GM19043 (cell line): ENCODE data around the gene TRIM29.

Experiments
- ATAC-seq: cut with Tn5 transposase; IDR thresholded peaks from one replicate; pipeline ENCODE4 v1.9.1; 2021; ENCODE audit warnings: low read depth; ENCODE audit not compliant: unreplicated experiment

Gene TRIM29

DNA sequence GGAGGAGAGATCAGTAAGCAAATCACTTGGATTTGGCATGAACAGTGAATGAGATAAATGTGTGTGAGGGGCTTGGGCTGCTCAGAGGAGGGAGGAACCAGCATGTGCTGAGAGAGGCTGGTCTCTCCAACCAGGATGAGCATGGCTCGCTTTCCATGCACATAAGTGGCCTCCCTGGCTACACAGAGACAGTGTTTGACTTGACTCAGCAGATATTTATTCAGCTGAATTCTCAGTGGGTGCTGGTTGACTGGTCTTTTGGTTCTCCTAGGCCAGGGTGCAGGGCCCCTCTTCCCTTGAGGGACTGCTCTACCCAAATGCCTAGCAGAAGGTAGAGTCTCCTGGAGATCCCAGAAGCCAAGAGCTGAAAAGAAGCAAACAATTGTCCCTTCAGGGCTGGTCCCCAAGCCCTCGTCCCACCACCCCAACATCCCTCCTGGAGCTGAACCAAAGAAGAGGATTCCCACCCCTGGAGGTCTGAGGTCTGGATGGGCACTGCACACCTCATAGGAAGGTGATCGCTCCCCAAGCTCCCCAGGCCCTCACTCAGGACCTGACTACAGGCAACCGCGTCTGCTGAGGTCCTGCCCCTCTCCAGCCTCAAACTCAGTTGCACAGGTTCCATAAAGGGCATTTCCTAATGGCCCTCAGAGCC lies 3.3 kb upstream of the TRIM29 start:
- ATAC-seq: no peak

DNA sequence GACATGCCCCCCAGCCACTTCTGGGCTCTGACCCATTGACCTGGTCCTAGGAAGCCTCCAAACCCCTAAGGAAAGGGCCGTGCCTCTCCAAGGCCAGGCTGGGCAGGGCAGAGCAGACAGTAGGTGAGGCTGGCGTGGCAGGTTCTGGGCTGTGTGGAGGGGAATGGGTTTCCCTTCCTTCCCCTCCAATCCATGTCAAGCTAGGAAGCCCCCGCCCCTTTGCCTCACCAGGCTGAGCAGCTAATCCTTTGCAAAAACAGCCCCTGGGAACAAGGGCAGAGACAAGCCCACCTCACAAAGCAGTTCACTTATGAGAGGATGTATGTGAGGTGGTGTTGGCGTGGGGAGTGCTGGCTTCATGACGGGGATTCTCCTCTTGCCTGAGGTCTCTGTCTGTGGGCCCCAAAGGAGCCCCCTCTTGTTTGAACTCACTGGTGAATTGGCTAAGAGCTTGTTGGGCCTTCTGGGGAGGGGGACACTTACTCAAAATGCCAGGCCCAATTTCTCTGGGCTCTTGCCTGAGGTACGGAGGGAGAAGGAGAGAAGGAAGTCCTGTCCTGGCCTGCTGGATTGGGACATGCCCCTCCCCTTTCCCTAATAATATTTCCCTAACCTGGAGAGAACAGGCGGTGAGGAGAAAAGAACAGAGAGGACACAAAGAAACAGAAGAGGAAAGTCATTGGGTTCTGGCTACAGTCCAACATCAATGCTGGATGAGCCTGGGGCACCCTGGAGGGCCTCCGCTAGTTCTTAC lies 1.6 kb upstream of the TRIM29 start:
- no peak for ATAC-seq

DNA sequence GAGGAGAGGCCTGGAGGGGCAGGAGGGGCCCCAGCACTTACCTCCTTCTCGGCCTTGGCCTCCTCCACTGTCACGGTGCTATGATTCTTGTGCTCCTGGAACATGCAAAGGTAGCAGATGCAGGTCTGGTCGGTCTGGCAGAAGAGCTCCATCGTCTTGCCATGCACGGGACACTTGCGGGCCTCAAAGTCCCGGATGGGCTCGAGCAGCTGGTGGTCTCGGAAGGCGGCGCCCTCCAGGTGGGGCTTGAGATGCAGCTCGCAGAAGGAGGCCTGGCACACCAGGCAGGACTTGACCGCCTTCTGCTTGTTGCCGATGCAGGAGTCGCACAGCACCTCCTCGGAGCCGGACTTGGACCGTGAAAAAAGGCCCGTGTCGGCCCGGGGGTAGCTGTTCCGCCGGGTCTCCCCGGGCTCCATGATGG lies 714 bp downstream of the TRIM29 start:
- no peak for ATAC-seq

DNA sequence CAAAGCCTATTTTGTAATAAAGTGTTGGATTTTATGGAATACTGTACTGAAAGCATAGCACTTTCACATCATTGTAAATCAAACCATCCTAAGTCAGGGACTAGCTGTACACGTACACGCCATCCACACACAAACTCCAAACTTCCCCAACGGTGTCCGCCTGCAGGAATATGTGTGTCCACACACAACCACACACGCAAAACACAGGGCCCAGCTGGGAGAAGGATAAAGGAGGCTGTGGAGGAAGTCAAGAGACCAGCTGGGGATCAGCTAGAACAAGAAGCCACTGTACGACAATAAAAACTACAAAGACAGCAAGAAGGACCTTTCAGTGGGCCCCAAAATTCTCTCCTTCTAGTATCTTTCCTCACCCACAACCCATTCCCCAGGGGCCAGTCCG lies 1.6 kb downstream of the TRIM29 start:
- ATAC-seq: no peak

DNA sequence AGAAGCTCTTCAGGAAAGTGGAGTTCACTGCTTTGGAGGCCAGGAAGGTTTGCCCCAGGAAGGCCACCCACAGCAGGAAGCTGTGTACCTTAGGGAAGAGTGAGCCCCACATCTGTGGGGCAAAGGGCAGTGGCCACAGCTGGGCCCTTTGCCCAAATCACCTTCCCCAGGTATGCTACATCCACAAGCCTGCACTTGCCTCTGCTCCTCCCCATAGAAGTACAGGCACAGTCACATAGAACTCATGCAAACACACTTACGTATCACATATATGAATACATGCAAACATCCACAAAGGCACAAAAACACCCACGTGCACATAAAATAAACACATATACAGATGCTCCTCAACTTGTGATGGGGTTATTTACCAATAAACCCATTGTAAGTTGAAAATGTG lies 2.1 kb downstream of the TRIM29 start:
- no peak for ATAC-seq

DNA sequence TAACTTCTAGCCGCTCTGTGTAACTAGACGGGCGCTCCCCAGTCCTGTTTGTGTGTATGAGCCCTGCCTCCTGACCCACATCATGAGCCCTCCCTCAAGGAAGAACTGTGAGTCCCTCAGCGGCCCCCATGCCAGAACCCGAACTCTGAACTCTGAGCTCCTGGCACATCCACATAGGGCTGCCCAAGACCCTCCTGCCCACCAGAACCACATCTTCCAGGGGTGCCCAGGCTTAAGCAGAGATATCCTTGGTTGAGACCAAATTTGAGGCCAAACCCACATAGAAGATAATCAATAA lies 3.0 kb downstream of the TRIM29 start:
- ATAC-seq: no peak

DNA sequence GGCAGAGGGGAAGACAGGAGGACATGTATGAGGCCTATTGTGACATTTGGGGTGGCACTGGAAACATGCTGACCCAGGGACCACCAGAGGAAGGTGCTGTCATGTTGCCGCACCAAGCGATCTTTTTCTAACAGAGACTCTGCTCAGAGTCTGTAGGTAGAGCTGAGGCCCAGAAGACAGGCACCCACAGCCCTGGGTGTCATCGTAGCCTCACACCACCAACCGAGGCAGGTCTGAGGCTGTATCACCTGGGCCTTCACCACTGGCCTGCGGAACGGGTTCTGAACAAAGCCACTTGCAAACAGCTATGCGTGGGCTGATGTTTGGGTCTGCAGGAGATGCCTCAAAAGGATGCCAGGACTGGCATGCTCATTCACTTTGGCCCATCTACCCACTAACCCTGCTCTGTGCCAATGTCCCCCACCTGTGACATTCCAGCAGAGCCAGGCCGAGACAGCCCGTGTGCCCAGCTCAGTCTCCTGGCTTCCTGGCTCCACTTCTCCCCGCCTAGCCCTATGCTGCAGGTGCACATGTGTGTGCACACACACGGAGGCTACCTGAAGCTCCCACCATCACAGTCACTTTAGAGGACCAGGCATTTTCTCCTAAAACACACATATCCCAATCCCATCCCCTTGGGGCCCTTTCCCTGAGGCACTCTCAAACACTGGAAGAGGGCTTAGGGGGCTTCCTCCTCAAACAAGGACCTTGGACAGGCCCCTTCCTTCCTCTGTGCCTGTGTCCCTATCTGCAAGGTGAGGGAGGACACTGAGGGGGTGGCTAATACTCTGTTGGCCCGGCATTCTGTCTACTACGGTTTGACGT lies 3.6 kb downstream of the TRIM29 start:
- ATAC-seq: no peak

DNA sequence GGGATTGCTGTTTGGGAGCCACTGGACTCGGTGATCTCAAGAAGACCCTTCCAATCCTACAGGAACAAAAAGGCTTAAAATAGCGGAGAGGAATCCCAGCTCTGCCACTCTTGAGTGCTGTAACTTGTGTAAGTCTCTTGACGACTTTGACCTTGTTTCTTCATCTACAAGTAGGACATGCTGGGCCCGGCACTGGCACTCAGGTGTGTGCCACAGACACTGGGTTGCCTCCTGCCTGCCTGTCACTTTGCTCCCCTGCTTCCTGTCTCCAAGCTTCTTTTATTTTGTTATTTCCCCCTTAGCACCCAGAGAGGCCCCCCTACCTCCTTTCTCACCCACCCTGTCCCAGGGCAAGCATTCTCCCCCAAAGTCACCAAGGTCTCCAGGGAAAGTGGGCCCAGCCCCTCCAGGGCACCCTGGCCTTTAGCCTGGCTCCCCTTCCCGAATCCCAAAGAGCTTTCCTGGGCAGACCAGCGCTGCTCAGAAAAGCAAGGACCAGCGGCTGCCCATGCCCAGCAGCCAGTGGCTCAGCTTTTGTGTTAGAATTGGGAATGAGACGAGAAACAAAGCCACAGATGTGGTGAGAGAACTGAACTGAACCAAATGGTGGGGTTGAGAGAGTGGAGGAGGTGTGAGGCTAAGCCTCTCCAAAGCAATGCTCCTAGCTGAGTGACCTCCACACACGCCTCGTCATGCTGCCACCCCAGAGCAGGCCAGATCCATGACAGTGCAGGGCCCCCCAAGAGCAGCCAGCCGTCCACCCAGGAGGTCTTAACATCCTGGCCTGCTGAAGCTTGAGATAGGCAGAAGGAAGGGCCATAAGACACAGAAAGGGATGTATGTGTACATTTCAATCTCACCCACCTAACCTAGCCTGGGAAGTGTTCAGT lies 4.5 kb downstream of the TRIM29 start:
- ATAC-seq: no peak

DNA sequence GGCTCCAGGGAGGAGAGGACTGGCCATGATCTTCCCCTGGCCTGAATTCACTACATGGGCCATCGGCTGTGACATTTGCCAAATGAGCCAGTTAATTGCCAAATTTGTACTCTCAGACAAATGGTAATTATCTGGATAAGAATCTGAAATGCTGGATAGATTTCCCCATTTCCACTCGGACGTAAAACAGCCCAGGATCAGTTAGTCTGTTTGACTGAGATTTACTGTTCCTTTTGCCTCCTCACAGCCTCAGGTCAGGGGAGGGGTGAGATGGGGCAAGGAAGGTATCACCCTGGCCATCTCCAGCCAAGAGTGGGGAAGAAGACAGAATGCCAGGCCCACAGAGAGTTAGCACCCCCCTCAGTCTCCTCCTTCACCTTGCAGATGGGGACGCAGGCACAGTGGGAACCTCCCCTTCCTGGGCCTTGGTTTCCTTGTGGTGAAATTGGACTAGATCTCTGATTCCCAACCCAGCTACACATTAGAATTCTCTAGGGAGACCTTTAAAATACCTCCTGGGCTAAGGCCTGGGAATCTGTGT lies 5.2 kb downstream of the TRIM29 start:
- ATAC-seq: no peak

DNA sequence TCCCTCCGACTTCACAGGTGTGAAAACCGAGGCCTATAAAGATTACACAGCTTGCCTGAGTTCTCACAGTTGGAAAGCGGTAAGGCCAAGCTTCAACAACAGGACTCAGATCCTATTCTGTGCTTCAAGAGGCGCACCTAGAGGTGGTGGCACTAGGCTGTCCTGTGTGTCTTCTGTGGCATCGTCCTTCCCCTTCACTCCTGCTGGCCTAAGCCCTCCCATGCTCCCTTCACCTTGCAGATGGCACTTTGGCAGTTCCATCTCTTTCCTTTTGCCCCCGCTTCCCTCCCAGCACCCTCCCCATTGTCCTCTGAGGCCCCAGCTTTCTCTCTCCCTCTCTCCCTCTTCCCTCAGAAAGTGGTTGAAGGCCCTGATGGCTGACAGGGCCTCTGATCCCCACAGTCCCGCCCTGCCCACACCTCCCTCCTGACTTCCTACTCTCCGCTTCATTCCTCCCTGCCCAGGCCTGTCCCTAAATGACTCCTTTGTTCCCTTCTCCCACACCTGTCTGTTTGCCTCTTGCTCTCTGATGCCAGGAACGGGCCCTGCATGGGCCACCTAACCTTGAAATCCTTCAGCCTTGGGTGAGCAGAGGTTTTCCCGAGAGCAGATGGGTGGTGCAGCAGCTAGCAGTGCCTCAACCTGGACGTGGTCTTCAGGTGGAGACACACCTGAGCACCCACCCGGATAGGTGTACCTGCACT lies 5.8 kb downstream of the TRIM29 start:
- no peak for ATAC-seq

DNA sequence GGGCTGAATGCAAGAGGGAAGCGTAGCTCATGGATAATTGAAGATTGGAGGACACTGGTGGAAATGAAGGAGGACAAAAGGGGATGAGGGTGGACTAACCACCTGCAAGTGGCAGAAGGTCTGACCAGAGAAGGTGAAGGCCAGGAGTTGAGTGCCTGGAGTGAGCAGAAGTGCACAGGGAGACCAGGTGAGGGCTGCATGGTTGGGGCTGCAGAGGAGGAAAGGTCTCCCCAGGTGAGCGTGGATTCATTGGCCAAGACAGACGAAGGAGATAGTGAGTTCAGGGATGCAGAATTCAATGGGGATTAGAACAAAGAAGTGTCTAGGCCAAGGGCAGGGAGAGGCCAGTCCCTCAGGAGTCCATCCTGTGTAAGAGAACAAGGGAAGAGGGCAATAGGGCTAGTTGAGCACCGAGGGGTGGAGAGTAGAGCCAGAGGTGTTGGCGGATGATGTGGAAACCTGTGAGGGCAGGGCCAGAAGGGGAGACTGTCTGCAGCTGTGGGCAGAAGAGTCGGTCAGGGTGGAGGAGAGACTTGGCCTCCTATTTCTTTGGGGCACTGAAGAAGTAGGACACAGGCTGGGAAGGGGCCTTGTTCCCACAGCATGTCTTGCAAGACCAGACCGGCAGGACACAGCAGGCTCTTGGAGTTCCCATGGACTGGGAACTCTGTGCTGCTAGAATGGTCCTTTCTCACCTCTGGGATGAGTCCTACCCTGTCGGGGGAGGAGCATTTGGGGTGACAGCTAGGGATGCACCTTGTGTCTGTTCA lies 6.7 kb downstream of the TRIM29 start:
- no peak for ATAC-seq

DNA sequence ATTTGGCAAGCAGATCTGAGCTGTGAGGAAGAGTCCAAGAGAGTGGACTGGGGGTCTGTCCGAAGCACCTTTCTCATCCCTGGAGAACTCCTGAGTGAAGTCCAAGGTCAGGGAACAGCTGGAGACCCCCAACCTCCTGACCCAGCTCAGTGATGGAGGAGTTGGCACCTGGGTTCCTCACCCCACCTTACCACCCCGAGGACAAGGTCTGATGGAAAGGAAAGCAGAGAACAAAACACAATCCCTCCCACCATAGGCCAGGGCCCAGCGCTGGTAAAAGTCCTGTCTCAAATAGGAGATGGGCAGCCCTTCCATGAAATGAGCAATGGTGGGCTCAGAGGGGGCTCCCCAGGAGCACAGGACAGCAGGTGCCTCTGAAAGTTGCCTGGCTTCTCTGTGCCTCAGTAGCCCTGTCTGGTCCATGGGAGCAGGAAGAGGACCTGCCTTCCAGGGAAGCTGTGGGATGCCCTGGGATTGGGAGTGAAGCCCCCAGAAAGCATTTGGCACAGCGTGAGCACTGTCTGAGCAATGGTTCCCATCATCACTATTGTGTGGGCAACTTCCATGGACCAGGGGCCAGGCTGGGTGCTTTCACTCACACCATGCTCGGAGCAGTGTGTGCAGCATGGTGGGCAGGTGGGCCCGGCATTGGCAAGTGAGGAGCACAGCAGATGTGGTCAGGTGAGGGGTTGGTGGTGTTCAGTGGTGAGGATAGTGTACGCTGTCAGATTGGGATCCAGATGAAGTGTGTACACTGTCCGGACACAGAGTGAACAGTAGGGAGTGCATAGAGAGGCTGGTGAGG lies 7.5 kb downstream of the TRIM29 start:
- no peak for ATAC-seq

DNA sequence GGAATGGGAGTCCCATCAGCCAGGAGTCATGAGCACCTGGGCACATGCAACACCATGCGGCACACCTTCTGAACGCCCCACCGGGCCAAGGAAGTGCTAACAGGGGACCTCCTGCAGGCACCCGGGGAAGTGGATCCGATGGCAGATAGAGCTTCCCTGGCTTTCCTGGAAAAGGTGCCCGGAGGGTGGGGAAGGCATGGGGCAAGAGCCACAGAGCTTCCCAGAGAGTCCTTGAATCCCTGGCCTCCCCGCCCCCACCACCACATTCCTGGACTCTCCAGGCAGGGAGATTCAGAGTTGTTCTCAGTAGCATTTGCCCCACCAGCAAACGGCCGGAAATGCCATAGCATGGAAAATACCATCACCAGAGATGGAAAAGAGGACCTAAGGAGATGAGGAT lies 8.3 kb downstream of the TRIM29 start:
- ATAC-seq: no peak

DNA sequence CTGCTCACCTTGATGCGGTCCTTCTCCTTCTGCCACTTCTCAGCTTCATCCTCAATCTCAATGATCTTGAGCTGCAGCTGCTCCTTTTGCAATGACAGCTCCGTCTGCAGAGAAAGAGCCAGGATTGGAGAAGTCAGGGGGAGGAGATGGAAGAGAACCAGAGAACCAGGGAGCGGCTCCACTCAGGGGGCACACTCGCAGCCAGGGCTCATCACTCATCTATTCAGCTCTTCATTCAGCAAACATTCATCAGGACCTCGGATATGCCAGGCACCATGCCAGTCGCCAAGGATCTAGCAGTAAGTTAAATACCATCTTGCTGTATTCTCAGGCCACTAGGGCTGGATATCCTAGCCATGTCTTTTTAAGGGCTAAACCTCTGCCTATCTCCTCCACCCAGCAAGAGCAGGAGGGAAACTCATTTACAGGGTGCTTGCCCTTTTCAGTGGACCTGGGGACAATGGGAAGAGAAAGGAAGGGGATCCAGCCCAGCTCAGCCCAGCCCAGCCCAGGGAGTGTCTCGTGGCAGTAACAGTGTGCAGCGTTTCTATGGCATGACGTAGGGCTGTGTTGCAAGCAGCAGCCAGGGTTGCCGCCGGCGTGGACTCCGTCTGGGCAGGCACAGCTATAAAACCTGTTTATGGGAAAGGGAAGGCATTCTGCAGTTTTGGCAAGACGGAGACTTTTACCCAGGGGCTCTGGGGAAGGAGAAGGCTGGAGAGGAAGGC lies 9.4 kb downstream of the TRIM29 start:
- no peak for ATAC-seq

DNA sequence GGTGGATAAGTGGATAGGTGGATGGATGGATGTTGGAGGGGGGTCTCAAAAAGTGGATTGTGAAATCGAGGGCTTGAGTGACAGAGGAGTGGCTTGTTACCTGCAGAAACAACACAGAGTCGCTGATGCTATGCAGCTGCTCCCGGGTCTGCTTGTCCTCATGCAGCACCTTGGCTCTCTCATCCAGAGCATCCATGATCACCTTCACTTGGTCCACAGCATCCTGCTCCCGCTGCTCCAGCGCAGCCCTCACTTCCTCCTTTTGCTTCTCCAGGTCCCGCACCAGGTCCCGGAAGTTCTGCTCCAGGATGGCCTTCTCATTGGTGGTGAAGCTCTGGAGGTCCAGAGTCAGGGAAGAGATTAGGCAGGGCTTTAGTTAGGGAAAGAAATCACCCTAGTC lies 10.7 kb downstream of the TRIM29 start:
- no peak for ATAC-seq

DNA sequence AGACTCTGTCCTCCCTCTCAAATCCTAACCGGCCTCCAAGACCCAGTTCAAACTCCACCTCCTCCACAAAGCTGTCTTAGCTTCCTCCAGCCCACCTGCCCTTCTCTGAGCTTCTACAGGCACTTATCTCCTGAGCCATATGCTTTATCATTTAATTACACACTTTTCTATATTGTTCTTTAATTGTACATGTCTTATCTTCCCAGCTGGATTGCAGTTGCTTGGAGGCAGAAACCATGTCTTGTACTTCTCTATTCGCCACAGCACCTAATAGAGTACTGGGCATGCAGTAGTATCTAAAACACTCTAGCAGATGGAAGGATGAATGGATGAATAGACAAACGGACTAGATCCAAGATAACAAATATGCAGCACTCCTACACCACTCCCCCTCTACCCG lies 11.3 kb downstream of the TRIM29 start:
- no peak for ATAC-seq

DNA sequence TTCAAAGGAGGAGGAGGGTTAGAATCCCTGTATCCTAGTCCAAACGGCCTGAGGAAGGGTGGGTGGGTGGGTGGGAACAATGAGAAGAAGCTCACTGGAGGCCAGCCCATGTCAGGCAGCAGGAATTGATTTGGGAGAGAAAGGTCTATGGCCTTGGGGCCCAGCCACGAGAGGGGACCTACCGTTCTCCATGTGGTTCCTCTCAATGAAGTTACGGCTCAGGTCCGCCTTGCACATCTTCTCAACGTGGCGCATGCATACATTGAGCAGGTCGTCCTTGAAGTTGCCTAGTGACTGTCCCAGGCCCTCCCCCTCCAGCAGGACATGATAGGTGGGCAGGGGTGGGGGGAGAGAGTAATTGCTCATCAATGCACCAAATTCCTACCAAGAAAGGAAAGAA lies 12.4 kb downstream of the TRIM29 start:
- ATAC-seq: no peak

DNA sequence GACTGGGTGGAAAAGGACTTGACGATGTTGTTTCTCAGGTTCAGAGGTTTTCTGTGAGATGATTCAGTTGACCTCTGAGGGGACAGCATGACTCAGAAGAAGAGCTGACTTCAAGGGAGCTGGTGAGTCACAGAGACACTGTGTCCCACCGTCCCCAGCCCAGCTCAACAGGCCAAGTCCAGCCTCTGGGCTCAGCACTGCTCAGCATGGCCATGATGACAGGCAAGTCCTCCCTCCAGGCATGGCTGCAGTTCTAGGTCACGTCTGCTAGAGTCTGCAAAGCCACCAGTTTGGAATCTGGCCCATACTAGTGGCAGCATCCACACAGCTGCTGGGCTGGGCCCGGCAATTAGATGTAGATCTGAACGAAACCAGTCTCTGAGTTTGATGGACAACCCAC lies 12.9 kb downstream of the TRIM29 start:
- no peak for ATAC-seq
